DND-41 (cell line): ENCODE measurements around the gene TGFBR2.

ENCODE experiments used
- CTCF ChIP-seq: IDR thresholded peaks from 2 replicates; pipeline ENCODE4 v1.5.1; 2012; ENCODE audit warnings: borderline replicate concordance, low read length, moderate library complexity, mild to moderate bottlenecking; ENCODE audit not compliant: poor library complexity, severe bottlenecking; ENCODE audit errors: extremely low read depth
- EZH2 ChIP-seq: IDR thresholded peaks from 3 replicates; pipeline ENCODE4 v1.6.1; 2012; ENCODE audit warnings: borderline replicate concordance, low read depth, mild to moderate bottlenecking, moderate library complexity, low read length, inconsistent platforms; ENCODE audit not compliant: severe bottlenecking

GRCh38 chr3:30644615-30645014 is 38.2 kb downstream of the TGFBR2 start:
- no peak for TF ChIP-seq CTCF
- TF ChIP-seq EZH2, result no peak
